HCT116 (cell line): ENCODE measurements around the gene TARBP1. TPM values are rescaled to one million over a fixed set of nuclear protein-coding genes. Genes with fewer than 3 reads are reported as not detected.

Experiments
- ATAC-seq: fragments of 200-7000 bp; cut with Tn5 transposase; 2 replicates; pipeline ENCODE4 v1.9.1; 2020; ENCODE audit warnings: mild to moderate bottlenecking, moderate library complexity
- BruUV-seq: library from RNA; stranded (reverse); fragments of 400-500 nt; replicated peaks from 2 replicates; lab custom pipeline; 2021; lab: Mats Ljungman, UMichigan
- CTCF ChIA-PET: fragments of 300-600 bp; sonication (Branson Sonifier 250); formaldehyde crosslinking; loops from one replicate; lab custom pipeline; 2021; ENCODE audit warnings: antibody characterized with exemption; lab: Charles Lee
- POLR2A ChIA-PET: fragments of 300-600, 350-600 bp; sonication (Branson Sonifier 250); formaldehyde crosslinking; loops from one replicate; lab custom pipeline; 2021; ENCODE audit warnings: antibody characterized with exemption; lab: Charles Lee
- RAD21 ChIA-PET, 2 experiments: fragments of 300-600 bp; sonication (Branson Sonifier 250); formaldehyde crosslinking; loops; one replicate each; lab custom pipeline; 2023; ENCODE audit warnings: low total read pairs in 2 of 2; ENCODE audit not compliant: uncharacterized antibody in 2 of 2, unreplicated experiment in 2 of 2, low non-redundant PET in 1 of 2; lab: Charles Lee
- DNase-seq: peaks from one replicate; pipeline ENCODE4 v3.0.0-alpha.2; 2010; ENCODE audit warnings: low read depth, low spot score
- H2AFZ ChIP-seq: fragments of 200-600 bp; shearing (Covaris generic), sonication (generic); 2 replicates; pipeline ENCODE4 v1.6.1; 2017; ENCODE audit warnings: low read depth, mixed run types, mixed read lengths, antibody characterized with exemption, low read length; ENCODE audit not compliant: poor library complexity, severe bottlenecking
- H3K27ac ChIP-seq: 2 replicates; pipeline ENCODE4 v1.5.1; 2012; ENCODE audit warnings: low read depth, low read length
- H3K27me3 ChIP-seq: fragments of 200-600 bp; sonication (generic); 2 replicates; pipeline ENCODE4 v1.6.1; 2016; ENCODE audit warnings: mixed run types, low read length, mixed read lengths; ENCODE audit not compliant: insufficient read depth
- H3K36me3 ChIP-seq, 2 experiments: fragments of 200-500 bp in 1 of 2; fragments of 200-600 bp in 1 of 2; sonication (Bioruptor generic) in 1 of 2; sonication (generic) in 1 of 2; 2 replicates each; pipeline versions ENCODE4 v1.5.1 to v1.6.1; 2014 to 2016; ENCODE audit warnings: low read length in 2 of 2, inconsistent platforms in 1 of 2, mixed read lengths in 1 of 2, mixed run types in 1 of 2; ENCODE audit not compliant: insufficient read depth in 2 of 2, control insufficient read depth in 1 of 2
- H3K4me1 ChIP-seq, 2 experiments: fragments of 200-600 bp in 1 of 2; sonication (generic) in 1 of 2; 2 replicates each; pipeline versions ENCODE4 v1.5.1 to v1.6.1; 2012 to 2017; ENCODE audit warnings: low read length in 2 of 2, inconsistent platforms in 1 of 2, mild to moderate bottlenecking in 1 of 2, mixed read lengths in 1 of 2, mixed run types in 1 of 2, moderate library complexity in 1 of 2; ENCODE audit not compliant: insufficient read depth in 2 of 2, control insufficient read depth in 1 of 2
- H3K4me2 ChIP-seq: fragments of 200-600 bp; sonication (generic); 2 replicates; pipeline ENCODE4 v1.6.1; 2017; ENCODE audit warnings: mixed run types, low read length, mixed read lengths
- H3K4me3 ChIP-seq, 2 experiments: fragments of 200-600 bp in 1 of 2; sonication (generic) in 1 of 2; replicated peaks in 1 of 2; 2 replicates each; pipeline ENCODE4 v1.5.1; 2011 to 2016; ENCODE audit warnings: low read length in 2 of 2, control low read depth in 1 of 2, low read depth in 1 of 2, mild to moderate bottlenecking in 1 of 2, mixed read lengths in 1 of 2, mixed run types in 1 of 2
- H3K79me2 ChIP-seq: fragments of 200-600 bp; sonication (generic); 2 replicates; pipeline ENCODE4 v1.6.1; 2017; ENCODE audit warnings: mild to moderate bottlenecking, mixed run types, low read length, moderate library complexity, mixed read lengths; ENCODE audit not compliant: insufficient read depth
- H3K9ac ChIP-seq: fragments of 200-600 bp; sonication (generic); 2 replicates; pipeline ENCODE4 v1.6.1; 2016; ENCODE audit warnings: low read length, mixed read lengths
- H3K9me2 ChIP-seq: fragments of 200-600 bp; sonication (generic), shearing (Covaris generic); 2 replicates; pipeline ENCODE4 v1.6.1; 2017; ENCODE audit warnings: mixed run types, mild to moderate bottlenecking, moderate library complexity; ENCODE audit not compliant: insufficient read depth
- H3K9me3 ChIP-seq, 2 experiments: fragments of 200-500 bp in 1 of 2; fragments of 200-600 bp in 1 of 2; sonication (Bioruptor generic) in 1 of 2; sonication (generic) in 1 of 2; 2 replicates each; pipeline ENCODE4 v1.6.1; 2014 to 2017; ENCODE audit warnings: low read length in 2 of 2, mixed read lengths in 2 of 2, inconsistent platforms in 1 of 2, low read depth in 1 of 2, mild to moderate bottlenecking in 1 of 2, mixed run types in 1 of 2, moderate library complexity in 1 of 2; ENCODE audit not compliant: control insufficient read depth in 1 of 2, insufficient read depth in 1 of 2
- H4K20me1 ChIP-seq: fragments of 200-600 bp; sonication (generic), shearing (Covaris generic); 2 replicates; pipeline ENCODE4 v1.6.1; 2017; ENCODE audit warnings: mixed run types, mild to moderate bottlenecking, moderate library complexity; ENCODE audit not compliant: insufficient read depth
- ATF3 ChIP-seq: IDR thresholded peaks from 2 replicates; pipeline ENCODE4 v1.6.1; 2012
- CBX3 ChIP-seq: IDR thresholded peaks from 2 replicates; pipeline ENCODE4 v1.6.1; 2012; ENCODE audit warnings: low read depth
- CEBPB ChIP-seq: IDR thresholded peaks from 2 replicates; pipeline ENCODE4 v1.6.1; 2012; ENCODE audit warnings: low read depth
- ELF1 ChIP-seq: IDR thresholded peaks from 2 replicates; pipeline ENCODE4 v1.6.1; 2012; ENCODE audit warnings: low read depth, borderline replicate concordance
- EZH2phosphoT487 ChIP-seq: fragments of 200-600 bp; IDR thresholded peaks from 2 replicates; pipeline ENCODE4 v1.6.1; 2018; ENCODE audit warnings: antibody characterized with exemption, borderline replicate concordance
- POLR2A ChIP-seq: IDR thresholded peaks from 2 replicates; pipeline ENCODE4 v1.7.0; 2011; ENCODE audit warnings: borderline replicate concordance; ENCODE audit not compliant: insufficient read depth, insufficient read length; ENCODE audit errors: extremely low read depth
- RAD21 ChIP-seq: IDR thresholded peaks from 2 replicates; pipeline ENCODE4 v1.6.1; 2012; ENCODE audit warnings: low read depth, mild to moderate bottlenecking
- TCF7L2 ChIP-seq: IDR thresholded peaks from 2 replicates; pipeline ENCODE4 v1.7.0; 2011; ENCODE audit warnings: borderline replicate concordance, inconsistent platforms; ENCODE audit not compliant: insufficient read depth, insufficient read length; ENCODE audit errors: extremely low read depth
- ZNF274 ChIP-seq: fragments of 200-500 bp; sonication (Bioruptor generic); IDR thresholded peaks from 2 replicates; pipeline ENCODE4 v1.6.1; 2014; ENCODE audit warnings: mild to moderate bottlenecking, low read depth, low read length, inconsistent platforms
- intact Hi-C: fragments of 100-400 bp; cut with micrococcal nuclease; formaldehyde crosslinking; loops from 2 replicates; pipeline ENCODE4 v1.10.0; 2022
- total RNA-seq: library from RNA; stranded (reverse); gene quantifications from one replicate; pipeline ENCODE4 v1.2.1, GENCODE V29; 2021; ENCODE audit not compliant: unreplicated experiment

Gene TARBP1
- total RNA-seq, 1 experiment from 2014 or later = 17.2 TPM

GRCh38 chr1:234460652-234461051 is 18.3 kb downstream of the TARBP1 start:
- ChIA-PET POLR2A (no interaction called here), RAD21 (no interaction called here), CTCF (no interaction called here)
- Histone ChIP-seq H3K4me3 (no peak overlapping the region), H4K20me1 (no peaks in the 10 kb centered on the region), H2AFZ (no peak overlapping the region), H3K9me2 (no peaks in the 10 kb centered on the region), H3K36me3 (peaks cover 0 to 3% of the 10 kb centered on the region in 2 experiments; a peak in 1 of 4 replicates), H3K27ac (no peak overlapping the region), H3K79me2 (no peaks in the 10 kb centered on the region), H3K4me2 (no peak overlapping the region), H3K27me3 (no peaks in the 10 kb centered on the region), H3K4me1 (no peaks in the 10 kb centered on the region), H3K9me3 (no peaks in the 10 kb centered on the region), H3K9ac (no peak overlapping the region)
- no TSS peak for BruUV-seq
- ATAC-seq = no peak
- DNase-seq = no peak
- TF ChIP-seq POLR2A (no peak), EZH2phosphoT487 (no peak)
- intact Hi-C loops = no loop called here

GRCh38 chr1:234458352-234459017 is 20.5 kb downstream of the TARBP1 start:
- BruUV-seq = no TSS peak
- TF ChIP-seq ELF1 (no peak), TCF7L2 (no peak), POLR2A (no peak), ATF3 (no peak), RAD21 (no peak), CEBPB (no peak), ZNF274 (no peak), CBX3 (no peak)
- intact Hi-C loops = no loop called here
- Histone ChIP-seq H3K9ac (no peak overlapping the region), H3K9me3 (no peaks in the 10 kb centered on the region), H3K36me3 (no peaks in the 10 kb centered on the region), H3K9me2 (no peaks in the 10 kb centered on the region), H3K27me3 (no peaks in the 10 kb centered on the region), H2AFZ (no peak overlapping the region), H4K20me1 (no peaks in the 10 kb centered on the region), H3K4me2 (no peak overlapping the region), H3K4me1 (no peaks in the 10 kb centered on the region), H3K79me2 (no peaks in the 10 kb centered on the region), H3K27ac (no peak overlapping the region), H3K4me3 (no peak overlapping the region)
- CTCF ChIA-PET = no interaction called here
- POLR2A ChIA-PET = no interaction called here
- ATAC-seq = no peak
- no peak for DNase-seq
- RAD21 ChIA-PET = no interaction called here
